WTC11 (cell line): ENCODE data around the gene CPE.

ENCODE experiments used
- TF ChIP-seq, protein P1 (sequence below): fragments of 200-600 bp; IDR thresholded peaks from 2 replicates; pipeline ENCODE4 v1.8.0; 2022; ENCODE audit warnings: antibody characterized with exemption
- TF ChIP-seq, protein P2 (sequence below): sonication (generic); formaldehyde crosslinking; IDR thresholded peaks from 2 replicates; pipeline ENCODE4 v1.8.0; 2022; ENCODE audit warnings: mild to moderate bottlenecking, missing genetic modification reagents

DNA sequence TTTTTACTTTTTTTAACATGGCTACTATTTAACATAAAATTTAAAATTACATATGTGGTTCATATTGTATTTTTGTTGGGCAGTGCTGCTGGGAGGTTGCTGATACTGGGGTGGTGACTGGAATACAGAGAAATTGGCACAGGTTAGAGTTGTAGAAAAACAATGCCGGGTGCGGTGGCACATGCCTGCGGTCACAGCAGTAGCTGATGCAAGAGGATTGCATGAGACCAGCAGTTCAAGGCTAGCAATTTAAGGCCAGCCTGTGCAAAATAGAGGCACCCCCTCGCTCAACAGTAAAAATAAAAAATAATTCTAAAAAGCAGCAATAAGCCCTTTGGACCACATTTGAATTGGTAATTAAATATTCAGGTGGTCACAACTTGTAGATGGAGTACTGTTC, 11.8 kb upstream of the CPE start:
- TF ChIP-seq, protein P1, sequence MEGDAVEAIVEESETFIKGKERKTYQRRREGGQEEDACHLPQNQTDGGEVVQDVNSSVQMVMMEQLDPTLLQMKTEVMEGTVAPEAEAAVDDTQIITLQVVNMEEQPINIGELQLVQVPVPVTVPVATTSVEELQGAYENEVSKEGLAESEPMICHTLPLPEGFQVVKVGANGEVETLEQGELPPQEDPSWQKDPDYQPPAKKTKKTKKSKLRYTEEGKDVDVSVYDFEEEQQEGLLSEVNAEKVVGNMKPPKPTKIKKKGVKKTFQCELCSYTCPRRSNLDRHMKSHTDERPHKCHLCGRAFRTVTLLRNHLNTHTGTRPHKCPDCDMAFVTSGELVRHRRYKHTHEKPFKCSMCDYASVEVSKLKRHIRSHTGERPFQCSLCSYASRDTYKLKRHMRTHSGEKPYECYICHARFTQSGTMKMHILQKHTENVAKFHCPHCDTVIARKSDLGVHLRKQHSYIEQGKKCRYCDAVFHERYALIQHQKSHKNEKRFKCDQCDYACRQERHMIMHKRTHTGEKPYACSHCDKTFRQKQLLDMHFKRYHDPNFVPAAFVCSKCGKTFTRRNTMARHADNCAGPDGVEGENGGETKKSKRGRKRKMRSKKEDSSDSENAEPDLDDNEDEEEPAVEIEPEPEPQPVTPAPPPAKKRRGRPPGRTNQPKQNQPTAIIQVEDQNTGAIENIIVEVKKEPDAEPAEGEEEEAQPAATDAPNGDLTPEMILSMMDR, result no peak
- TF ChIP-seq, protein P2, sequence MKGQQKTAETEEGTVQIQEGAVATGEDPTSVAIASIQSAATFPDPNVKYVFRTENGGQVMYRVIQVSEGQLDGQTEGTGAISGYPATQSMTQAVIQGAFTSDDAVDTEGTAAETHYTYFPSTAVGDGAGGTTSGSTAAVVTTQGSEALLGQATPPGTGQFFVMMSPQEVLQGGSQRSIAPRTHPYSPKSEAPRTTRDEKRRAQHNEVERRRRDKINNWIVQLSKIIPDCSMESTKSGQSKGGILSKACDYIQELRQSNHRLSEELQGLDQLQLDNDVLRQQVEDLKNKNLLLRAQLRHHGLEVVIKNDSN (CRISPR knock-in tag), result no peak
